Hematopoietic multipotent progenitor cell treated with erythropoietin and hydrocortisone succinate and interleukin-3 and kit ligand, for 17 days (in vitro differentiated cells): ENCODE measurements around the gene NCAPD3.
"Not testable (repeated sequence)": the region's sequence is repeated elsewhere in the genome, so short reads cannot be mapped to it uniquely, and the experiment has no call there.

Experiments
- DNase-seq: peaks from one replicate; pipeline ENCODE4 v3.0.0-alpha.2; 2015; ENCODE audit warnings: low spot score

Gene NCAPD3

GRCh38 chr11:134226806-134227325 is 3.1 kb upstream of the NCAPD3 start:
- DNase-seq: no peak

- peak; percentile 55 for DNase-seq
These were observed 1.2 kb upstream of the NCAPD3 start for GRCh38 chr11:134224710-134225664.

GRCh38 chr11:134223121-134223520 is 646 bp downstream of the NCAPD3 start:
- DNase-seq: no peak

GRCh38 chr11:134216816-134217215 is 7.0 kb downstream of the NCAPD3 start:
- no peak for DNase-seq

GRCh38 chr11:134215836-134216235 is 7.9 kb downstream of the NCAPD3 start:
- DNase-seq: no peak

- DNase-seq: peak; percentile 55
These were observed 16.1 kb downstream of the NCAPD3 start for GRCh38 chr11:134207538-134208239.

GRCh38 chr11:134206185-134206584 is 17.6 kb downstream of the NCAPD3 start:
- DNase-seq: no peak

- no peak for DNase-seq
These were observed 18.0 kb downstream of the NCAPD3 start for GRCh38 chr11:134205729-134206128.

- no peak for DNase-seq
These were observed 21.1 kb downstream of the NCAPD3 start for GRCh38 chr11:134202661-134203060.

- no peak for DNase-seq
These were observed 23.1 kb downstream of the NCAPD3 start for GRCh38 chr11:134200688-134201087.

- no peak for DNase-seq
These were observed 24.2 kb downstream of the NCAPD3 start for GRCh38 chr11:134199531-134199930.

- DNase-seq: no peak
These were observed 27.0 kb downstream of the NCAPD3 start for GRCh38 chr11:134196756-134197155.

GRCh38 chr11:134188092-134188491 is 35.7 kb downstream of the NCAPD3 start:
- not testable (repeated sequence) for DNase-seq

- DNase-seq: no peak
These were observed 42.1 kb downstream of the NCAPD3 start for GRCh38 chr11:134181707-134182106.

- no peak for DNase-seq
These were observed 45.6 kb downstream of the NCAPD3 start for GRCh38 chr11:134178032-134178674.

GRCh38 chr11:134176284-134176683 is 47.5 kb downstream of the NCAPD3 start:
- no peak for DNase-seq

GRCh38 chr11:134173296-134173695 is 50.5 kb downstream of the NCAPD3 start:
- no peak for DNase-seq

GRCh38 chr11:134171951-134172350 is 51.8 kb downstream of the NCAPD3 start:
- no peak for DNase-seq

GRCh38 chr11:134170919-134171281 is 52.9 kb downstream of the NCAPD3 start:
- DNase-seq: no peak

- DNase-seq: no peak
These were observed 53.4 kb downstream of the NCAPD3 start for GRCh38 chr11:134170177-134170918.

- DNase-seq: no peak
These were observed 59.0 kb downstream of the NCAPD3 start for GRCh38 chr11:134164490-134165370.
